Measurements from ENCODE around the gene FAM184B.

DNA sequence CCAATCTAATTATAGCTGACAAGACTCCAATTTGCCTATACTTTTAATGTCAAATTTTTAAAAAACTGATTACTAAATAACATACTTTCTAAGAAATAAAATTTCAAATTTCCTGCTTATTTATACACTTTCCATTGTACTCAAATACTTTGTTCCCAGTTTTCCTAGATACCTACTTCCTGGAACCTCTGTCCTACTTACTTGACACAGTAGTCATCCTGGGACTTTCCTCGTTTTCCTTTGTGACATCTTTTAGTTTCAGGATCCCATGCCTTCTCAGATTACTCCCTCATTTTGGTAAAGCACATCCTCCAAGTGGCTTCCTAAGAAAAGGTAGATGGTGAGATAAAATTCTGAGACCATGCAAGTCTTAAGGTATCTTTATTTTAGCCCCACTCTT, 13.3 kb upstream of the FAM184B start:
- TF ChIP-seq, protein P1, sequence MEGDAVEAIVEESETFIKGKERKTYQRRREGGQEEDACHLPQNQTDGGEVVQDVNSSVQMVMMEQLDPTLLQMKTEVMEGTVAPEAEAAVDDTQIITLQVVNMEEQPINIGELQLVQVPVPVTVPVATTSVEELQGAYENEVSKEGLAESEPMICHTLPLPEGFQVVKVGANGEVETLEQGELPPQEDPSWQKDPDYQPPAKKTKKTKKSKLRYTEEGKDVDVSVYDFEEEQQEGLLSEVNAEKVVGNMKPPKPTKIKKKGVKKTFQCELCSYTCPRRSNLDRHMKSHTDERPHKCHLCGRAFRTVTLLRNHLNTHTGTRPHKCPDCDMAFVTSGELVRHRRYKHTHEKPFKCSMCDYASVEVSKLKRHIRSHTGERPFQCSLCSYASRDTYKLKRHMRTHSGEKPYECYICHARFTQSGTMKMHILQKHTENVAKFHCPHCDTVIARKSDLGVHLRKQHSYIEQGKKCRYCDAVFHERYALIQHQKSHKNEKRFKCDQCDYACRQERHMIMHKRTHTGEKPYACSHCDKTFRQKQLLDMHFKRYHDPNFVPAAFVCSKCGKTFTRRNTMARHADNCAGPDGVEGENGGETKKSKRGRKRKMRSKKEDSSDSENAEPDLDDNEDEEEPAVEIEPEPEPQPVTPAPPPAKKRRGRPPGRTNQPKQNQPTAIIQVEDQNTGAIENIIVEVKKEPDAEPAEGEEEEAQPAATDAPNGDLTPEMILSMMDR (IDR thresholded peaks at IDR 0.05) = no peak
- no peak for TF ChIP-seq POLR2A (IDR thresholded peaks at IDR 0.05)
